HG03159 (cell line): Measurements from ENCODE around the gene DDX47.
"Not testable (repeated sequence)": the region's sequence is repeated elsewhere in the genome, so short reads cannot be mapped to it uniquely, and the experiment has no call there.

ENCODE experiments used
- ATAC-seq: cut with Tn5 transposase; IDR thresholded peaks from one replicate; pipeline ENCODE4 v1.9.1; 2021; ENCODE audit warnings: mild to moderate bottlenecking, moderate library complexity; ENCODE audit not compliant: unreplicated experiment

Gene DDX47

DNA sequence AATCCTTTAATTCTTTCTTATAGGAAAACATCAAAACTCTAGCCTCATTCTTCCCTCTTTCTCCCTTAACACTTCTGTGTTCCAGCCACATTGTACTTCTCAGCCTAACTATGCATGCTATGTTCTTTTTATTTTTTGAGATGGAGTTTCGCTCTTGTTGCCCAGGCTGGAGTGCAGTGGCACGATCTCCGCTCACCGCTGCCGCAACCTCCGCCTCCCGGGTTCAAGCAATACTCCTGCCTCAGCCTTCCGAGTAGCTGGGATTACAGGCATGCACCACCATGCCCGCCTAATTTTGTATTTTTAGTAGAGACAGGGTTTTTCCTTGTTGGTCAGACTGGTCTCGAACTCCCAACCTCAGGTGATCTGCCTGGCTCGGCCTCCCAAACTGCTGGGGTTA is 7.2 kb downstream of the DDX47 start:
- not testable (repeated sequence) for ATAC-seq

DNA sequence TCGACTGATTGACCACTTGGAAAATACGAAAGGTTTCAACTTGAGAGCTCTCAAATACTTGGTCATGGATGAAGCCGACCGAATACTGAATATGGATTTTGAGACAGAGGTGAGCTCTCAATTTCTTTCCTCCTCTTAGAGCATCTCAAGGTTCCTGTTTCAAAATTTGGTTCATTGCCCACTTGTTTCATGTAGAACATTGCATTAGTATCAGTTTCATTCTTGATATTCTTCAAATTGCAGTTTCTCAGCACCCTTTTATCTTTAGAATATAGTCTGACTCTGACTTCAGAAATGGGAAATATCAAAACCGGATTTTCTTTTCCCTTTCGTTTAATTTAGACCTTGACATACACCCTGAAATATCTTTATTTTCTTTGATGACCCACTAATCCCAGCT is 8.8 kb downstream of the DDX47 start:
- ATAC-seq = no peak

DNA sequence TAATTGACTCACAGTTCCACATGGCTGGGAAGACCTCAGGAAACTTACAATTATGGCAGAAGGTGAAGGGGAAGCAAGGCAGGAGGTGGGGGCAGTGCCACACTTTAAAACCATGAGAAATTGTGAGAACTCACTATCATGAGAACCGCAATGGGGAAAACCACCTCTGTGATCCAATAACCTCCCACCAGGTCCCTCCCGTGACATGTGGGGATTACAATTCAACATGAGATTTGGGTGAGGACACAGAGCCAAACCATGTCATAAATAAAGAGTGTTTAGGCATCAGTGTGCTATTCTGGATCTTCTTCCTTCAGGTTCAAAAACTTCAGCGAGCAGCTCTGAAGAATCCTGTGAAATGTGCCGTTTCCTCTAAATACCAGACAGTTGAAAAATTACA is 9.7 kb downstream of the DDX47 start:
- no peak for ATAC-seq

DNA sequence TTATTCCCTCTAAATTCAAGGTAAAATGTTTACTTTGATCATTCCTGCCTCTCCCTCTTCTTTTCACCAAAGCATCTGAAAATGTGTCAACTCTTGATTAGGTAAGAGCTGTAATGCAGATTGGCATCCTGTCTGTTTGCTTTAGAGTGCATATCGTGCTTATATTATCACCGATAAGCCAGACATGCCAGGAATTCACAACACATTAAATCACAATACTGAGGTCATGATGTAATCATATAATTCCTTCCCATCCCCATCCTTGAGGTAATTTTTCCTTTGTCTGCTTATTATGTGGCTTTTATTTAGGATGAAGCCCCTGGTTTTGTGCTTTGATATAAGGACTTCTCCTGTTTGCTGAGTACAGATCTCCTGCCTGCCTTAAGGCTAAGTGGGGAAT is 10.2 kb downstream of the DDX47 start:
- no peak for ATAC-seq

DNA sequence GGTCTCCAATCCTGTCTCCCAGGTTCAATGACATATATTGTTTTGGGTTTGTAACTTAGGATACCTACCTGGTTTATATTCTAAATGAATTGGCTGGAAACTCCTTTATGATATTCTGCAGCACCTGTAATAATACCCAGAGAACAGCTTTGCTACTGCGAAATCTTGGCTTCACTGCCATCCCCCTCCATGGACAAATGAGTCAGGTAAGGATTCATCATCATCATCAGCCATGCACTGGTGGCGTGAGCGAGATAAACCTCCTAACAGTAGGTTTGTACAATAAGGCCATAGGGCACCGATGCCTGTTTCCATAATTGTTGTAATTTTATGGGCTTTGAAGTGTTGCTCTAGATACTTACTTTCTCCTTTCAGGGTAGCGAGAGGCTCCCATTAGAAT is 10.7 kb downstream of the DDX47 start:
- no peak for ATAC-seq

DNA sequence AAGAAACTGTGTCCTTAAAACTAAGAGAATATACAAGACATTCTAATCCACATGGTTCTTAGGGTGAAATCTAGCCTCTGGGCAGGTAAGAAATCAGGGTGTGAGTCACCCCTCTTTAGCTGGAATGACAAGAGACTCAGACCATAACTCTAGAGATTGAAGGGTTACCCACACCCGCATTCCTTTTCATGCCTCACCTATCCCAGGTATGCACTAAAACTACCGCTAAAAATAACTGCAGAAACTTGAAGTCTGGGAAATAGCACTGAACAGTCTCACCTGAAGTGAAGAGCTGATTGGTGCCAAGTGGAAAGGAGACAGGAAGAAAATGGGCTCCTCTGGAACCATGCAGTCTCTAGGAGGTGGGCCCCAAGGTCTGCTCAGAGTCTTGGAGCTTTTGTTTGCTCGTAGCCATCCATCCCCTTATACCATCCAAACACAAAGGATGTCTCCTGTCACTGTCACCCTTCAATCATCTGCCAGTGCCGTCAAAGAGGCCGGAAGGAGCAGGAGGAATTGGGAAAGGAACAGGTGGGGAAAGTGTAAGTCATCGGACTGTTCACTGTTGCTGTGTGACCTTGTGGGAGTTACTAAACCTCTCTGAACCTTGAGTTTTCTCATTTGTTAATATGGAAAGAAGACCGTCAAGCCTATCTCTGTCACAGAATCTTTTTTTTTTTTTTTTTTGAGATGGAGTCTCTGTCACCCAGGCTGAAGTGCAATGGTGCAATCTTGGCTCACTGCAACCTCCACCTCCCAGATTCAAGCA is 22.4 kb downstream of the DDX47 start:
- ATAC-seq = no peak

DNA sequence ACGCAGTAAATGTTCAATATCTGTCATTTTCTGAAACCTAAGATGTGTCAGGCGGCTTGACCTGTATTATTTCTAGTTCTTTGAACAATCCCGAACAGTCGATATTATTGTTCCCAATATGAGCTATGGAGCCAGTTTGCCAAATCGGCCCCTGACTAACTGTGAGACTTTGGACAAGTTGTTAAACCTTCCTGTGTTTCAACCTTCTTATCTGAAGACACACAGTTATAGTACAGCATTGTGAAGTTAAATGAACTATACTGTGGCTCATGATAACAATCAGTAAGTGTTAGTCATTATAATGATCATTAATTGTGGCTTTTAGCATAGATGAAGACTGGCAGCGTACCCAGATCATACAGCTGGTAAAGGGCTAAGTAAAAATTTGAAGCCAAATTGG is 23.4 kb downstream of the DDX47 start:
- no peak for ATAC-seq

DNA sequence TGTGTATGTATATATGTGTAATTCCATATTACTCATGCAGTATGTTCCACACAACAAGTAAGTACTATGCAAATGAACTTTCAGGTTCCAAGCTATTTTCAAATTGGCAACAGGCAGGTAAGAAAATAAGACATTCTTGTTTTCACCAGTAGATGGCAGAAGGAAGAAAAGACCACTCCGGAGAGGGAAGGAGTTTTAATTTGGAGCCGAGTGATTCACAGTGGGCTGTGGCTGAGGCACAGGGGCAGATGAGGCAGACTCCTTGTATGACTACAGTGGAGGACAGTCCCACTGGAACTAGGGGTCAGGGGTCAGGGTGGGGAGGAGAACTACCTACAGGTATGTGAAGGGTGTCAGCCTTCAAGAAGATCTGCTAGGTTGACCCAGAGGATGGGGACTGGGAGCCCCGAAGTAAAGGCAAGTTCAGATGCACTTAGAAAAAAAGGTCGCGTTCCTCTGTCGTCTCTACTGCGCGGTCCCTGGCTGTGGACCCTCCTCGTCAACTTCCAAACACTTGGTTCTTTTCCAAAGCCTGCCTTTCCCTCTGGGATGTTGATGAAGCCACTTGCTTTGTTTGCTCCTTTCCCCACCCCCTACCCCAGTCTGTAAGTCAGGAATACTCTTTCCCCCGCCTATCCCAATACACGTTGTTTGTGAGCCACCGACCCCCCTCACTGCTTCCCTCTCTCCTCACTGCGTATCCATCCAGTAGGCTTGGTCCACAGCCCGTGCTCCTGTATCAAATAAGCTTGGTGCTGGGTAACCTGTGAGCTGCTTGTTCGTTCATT is 24.1 kb downstream of the DDX47 start:
- ATAC-seq = no peak

DNA sequence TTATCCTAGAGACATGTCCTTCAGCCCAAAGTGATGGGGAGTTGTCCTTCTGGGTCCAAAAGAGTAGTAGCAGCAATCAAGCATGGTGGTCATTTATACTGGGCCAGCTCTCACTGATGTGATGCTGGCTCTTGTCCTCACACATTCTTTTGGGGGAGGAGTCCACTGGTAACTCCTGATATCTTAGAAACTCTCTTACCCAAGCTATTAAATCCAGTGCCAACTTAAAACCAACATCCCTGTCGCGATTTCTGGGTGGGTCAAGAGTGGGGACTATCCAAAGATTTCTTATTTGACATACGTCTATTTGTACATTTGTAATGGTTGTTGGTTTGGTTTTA is 24.6 kb downstream of the DDX47 start:
- no peak for ATAC-seq

DNA sequence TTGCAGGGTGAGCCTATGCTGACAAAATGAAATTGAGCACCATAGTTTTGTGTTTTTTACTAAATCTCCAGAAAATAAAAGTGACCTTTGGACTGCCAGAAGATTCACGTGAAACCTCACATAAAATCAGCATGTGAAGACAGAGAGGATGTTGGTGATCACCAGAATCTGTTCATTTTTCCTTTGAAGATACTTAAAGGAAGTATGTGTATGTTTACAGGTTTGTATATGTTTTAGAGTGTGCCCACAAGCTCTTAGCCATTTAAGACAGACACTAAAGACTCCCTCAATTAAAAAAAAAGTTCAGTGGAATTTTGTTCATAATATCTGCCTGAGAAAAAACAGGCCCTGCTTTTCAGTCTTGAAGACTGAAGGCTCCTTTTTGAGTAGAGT is 25.9 kb downstream of the DDX47 start:
- no peak for ATAC-seq

DNA sequence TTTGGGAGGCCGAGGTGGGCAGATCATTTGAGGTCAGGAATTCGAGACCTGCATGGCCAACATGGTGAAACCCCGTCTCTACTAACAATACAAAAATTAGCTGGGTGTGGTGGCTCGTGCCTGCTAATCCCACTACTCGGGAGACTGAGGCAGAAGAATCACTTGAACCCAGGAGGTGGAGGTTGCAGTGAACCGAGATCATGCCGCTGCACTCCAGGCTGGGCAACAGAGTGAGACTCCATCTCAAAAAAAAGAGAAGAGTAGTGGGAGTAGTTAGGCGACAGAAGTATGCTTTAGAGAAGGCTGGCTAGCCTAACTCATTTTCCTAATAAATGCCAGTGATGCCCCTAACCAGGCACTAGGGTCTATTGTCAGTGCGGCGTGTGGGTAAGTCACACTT is 26.3 kb downstream of the DDX47 start:
- not testable (repeated sequence) for ATAC-seq

DNA sequence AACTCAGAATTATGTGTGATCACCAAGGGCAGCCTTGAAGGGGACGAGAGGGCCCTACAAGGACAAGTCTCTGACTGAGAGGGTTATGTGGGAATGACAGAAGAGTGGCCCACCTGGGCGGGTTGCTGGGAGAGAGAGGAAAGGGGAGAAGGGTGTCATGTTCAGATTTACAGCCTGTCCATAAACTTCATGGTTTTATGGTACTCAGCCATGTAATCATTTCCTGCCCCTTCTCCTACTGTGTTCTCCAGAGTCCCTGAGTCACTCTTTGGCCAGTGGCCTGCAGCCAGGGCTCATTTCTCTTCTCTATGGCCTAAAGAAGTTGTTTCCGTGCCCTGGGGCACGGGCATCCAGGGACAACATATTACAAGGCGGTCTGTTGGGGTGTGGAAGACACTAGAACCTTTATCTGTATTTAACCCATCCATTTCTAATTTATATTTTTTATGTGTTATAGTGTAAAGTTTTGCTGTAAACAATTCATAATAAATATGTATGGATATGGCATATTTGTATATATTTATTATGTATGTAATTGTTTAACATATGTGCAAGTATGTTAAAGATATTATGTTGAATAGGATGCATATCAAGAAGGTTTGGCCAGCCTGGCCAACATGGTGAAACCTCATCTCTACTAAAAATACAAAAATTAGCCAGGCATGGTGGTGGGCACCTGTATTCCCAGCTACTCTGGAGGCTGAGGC is 26.9 kb downstream of the DDX47 start:
- ATAC-seq = no peak

DNA sequence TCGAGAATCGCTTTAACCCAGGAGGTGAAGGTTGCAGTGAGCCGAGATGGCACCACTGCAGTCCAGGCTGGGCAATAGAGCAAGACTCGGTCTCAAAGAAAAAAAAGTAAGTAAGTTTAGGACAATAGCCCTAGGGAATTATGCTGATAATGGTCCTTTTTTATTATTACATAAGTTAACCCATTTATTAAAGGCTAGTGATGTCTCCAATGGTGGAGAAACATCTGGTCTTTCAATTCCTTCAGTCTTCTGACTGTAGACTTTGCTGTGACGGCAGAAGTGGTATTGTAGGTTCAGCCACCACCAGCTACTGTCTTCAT is 27.4 kb downstream of the DDX47 start:
- no peak for ATAC-seq

DNA sequence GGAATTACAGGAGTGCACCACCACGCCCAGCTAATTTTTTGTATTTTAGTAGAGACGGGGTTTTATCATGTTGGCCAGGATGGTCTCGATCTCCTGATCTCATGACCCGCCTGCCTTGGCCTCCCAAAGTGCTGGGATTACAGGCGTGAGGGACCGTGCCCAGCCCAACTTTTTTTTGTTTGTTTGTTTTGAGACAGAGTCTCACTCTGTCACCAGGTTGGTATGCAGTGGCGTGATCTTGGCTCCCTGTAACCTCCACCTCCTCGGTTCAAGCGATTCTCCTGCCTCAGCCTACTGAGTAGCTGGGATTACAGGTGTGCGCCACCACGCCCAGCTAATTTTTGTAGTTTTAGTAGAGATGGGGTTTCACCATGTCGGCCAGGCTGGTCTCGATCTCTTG is 28.3 kb downstream of the DDX47 start:
- ATAC-seq = not testable (repeated sequence)

DNA sequence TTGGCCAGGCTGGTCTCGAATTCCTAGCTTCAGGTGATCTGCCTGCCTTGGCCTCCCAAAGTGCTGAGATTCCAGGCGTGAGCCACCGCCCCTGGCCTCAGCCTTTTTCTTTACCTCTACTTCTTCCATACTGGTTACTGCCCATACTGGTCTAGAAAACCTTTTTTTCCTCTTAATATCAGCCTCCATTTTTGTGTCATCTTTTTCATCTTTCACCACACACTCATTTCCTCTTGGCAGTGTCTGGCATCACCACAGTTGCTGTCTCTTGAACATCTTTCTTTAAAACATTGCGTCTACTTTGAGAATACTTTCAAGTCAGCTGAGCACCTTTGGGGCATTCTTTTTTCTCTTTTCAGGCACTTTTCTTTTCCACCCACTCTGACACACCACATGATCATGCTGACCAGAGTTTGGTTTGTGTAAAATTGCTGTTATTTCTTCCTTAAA is 32.7 kb downstream of the DDX47 start:
- no peak for ATAC-seq

DNA sequence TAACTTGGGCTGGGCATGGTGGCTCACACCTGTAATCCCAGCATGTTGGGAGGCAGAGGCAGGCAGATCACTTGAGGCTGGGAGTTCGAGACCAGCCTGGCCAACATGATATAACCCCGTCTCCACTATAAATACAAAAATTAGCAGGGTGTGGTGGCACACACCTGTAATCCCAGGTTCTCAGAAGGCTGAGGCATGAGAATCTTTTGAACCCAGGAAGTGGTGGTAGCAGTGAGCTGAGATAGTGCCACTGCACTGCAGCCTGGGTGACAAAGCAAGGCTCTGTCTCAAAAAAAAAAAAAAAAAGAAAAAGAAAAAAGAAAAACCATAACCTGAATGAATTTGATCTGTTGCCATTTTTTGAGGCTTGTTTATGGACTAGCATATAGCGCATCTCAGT is 33.6 kb downstream of the DDX47 start:
- not testable (repeated sequence) for ATAC-seq

DNA sequence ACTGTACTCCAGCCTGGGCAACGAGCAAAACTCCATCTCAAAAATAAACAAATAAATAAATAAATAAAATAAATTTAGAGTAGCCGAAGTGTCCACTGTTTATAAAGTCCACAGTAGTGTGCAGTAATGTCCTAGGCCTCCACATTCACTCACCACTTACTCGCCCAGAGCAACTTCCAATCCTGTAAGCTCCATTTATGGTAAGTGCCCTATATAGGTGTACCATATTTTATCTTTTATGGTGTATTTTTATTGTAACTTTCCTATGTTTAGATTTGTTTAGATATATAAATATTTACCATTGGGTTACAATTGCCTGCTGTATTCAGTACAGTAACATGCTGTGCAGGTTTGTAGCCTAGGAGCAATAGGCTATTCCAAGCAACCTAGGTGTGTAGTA is 40.3 kb downstream of the DDX47 start:
- no peak for ATAC-seq

DNA sequence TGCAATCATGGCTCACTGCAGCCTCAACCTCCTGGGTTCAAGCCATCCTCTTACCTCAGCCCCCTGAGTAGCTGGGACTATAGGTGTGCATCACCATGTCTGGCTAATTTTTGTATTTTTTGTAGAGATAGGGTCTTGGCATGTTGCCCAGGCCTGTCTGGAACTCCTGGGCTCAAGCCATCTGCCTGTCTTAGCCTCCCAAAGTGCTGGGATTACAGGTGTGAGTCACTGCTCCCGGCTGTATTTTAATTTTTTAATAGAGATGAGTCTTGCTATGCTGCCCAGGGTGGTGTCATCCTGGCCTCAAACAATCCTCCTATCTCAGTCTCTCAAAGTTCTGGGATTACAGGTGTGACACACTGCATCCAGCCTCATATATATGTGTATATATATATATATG is 46.5 kb downstream of the DDX47 start:
- ATAC-seq = no peak

DNA sequence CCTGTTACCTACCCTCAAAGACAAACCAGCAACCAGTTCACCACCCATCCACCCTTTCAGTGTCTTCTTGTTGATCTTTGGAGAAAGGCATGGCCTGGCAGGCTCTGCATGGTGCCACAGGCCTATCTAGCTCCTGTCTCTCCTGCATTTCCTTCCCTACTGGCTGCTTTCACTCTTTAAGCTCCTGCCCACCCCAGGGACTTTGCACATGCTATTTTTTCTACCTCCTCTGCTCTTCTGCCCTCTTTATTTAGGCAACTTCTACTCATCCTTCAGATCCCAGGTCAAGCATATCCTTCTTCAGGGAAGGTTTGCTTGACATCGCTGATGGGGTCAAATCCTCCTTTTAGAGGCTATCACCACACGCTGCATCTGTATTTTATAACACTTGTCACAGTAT is 51.1 kb downstream of the DDX47 start:
- ATAC-seq = no peak

DNA sequence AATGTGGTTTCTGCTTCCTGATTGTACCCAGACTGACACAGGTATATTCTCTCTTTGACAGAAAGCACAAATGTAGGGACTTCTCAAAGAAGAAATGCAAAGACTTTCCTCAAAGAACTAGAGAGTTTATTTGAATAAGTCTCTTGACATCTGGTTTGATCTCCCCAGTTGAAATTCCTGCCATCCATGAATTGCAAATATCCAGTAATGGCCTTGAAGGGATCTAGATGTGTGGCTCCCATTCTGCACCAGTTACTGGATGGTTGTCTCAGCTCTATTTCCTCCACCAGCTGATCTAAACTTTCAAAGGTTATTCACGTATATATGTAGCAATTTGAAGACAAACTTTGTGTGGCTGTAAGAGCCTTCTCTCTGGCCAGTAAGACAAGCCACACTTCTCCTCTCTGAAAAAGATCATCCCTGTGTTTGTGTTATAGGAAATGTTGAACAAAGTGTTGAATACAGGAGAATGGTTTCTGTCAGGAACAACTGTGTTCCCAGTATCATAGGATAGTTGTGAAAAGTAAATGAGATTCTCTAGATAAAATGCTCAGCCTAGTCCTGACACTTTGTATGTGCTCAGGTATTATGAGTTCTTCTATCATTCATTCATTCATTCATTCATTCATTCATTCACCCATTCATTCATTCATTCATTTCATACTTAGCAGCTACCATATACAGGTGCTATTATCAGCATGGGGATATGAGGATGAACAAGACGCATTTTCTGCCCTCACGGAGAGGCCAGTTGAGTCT is 55.5 kb downstream of the DDX47 start:
- no peak for ATAC-seq

DNA sequence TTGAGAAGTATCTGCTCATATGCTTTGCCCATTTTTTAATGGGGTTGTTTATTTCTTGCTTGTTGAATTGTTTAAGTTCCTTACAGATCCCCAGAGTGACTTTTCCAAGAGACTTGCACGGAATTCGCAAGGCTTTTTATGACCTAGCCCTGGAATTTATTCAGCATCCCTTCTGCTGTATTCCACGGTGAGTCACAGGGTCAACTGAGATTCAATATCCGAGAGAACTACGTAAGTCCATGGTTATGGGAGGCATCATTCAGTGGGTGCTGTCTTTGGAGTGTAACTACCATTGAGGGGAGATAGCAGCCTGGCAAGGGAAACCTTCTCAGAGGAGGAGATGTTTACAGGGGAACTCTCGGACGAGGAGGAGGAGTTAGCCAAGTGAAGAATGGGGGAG is 57.3 kb downstream of the DDX47 start:
- ATAC-seq = no peak
